Activated CD4-positive, alpha-beta T cell treated with anti-CD3 and anti-CD28 coated beads for 48 hours (primary cell): ENCODE measurements around the gene IQSEC1.

Experiments used
- DNase-seq: peaks from one replicate; pipeline ENCODE4 v3.0.0-alpha.2; 2020

The IQSEC1 gene

GRCh38 chr3:13085081-13085845 is 12.0 kb upstream of the IQSEC1 start:
- DNase-seq = no peak

- no peak for DNase-seq
Observed at GRCh38 chr3:13083898-13084297, 10.7 kb upstream of the IQSEC1 start.

- no peak for DNase-seq
Observed at GRCh38 chr3:13083254-13083653, 10.0 kb upstream of the IQSEC1 start.

- no peak for DNase-seq
Observed at GRCh38 chr3:13082677-13083076, 9.4 kb upstream of the IQSEC1 start.

- DNase-seq = no peak
Observed at GRCh38 chr3:13081603-13082360, 8.6 kb upstream of the IQSEC1 start.

- DNase-seq = no peak
Observed at GRCh38 chr3:13080591-13080990, 7.4 kb upstream of the IQSEC1 start.

- DNase-seq = no peak
Observed at GRCh38 chr3:13080026-13080425, 6.8 kb upstream of the IQSEC1 start.

GRCh38 chr3:13079510-13079909 is 6.3 kb upstream of the IQSEC1 start:
- no peak for DNase-seq

- DNase-seq = no peak
Observed at GRCh38 chr3:13079051-13079450, 5.8 kb upstream of the IQSEC1 start.

GRCh38 chr3:13078163-13078905 is 5.1 kb upstream of the IQSEC1 start:
- no peak for DNase-seq

GRCh38 chr3:13077431-13078162 is 4.4 kb upstream of the IQSEC1 start:
- no peak for DNase-seq

GRCh38 chr3:13075986-13076654 is 2.9 kb upstream of the IQSEC1 start:
- no peak for DNase-seq

GRCh38 chr3:13075318-13075717 is 2.1 kb upstream of the IQSEC1 start:
- DNase-seq = no peak

- no peak for DNase-seq
Observed at GRCh38 chr3:13074006-13074375, 762 bp upstream of the IQSEC1 start.

GRCh38 chr3:13072600-13073325 is 466 bp downstream of the IQSEC1 start:
- no peak for DNase-seq

- DNase-seq = peak; percentile 21
Observed at GRCh38 chr3:13072239-13072599, 1.0 kb downstream of the IQSEC1 start.

GRCh38 chr3:13071695-13072094 is 1.5 kb downstream of the IQSEC1 start:
- DNase-seq = no peak

- no peak for DNase-seq
Observed at GRCh38 chr3:13070391-13071070, 2.7 kb downstream of the IQSEC1 start.

GRCh38 chr3:13069495-13069894 is 3.7 kb downstream of the IQSEC1 start:
- peak; percentile 65 for DNase-seq

- DNase-seq = no peak
Observed at GRCh38 chr3:13068269-13069010, 4.8 kb downstream of the IQSEC1 start.
